ENCODE measurements around the gene TOMM20L. TPM values are rescaled to one million over a fixed set of nuclear protein-coding genes. Genes with fewer than 3 reads are reported as not detected.
A peak's percentile ranks its signal among the peaks of the same experiment; 100 is the strongest.

The TOMM20L gene

GRCh38 chr14:58428118-58428683, 32.5 kb downstream of the TOMM20L start:
- Histone ChIP-seq H3K4me3 (ENCODE audit: low read length) (peak overlapping the region; percentile 93), H3K9ac (ENCODE audit: low read depth, low read length) (peak overlapping the region; percentile 96)

GRCh38 chr14:58430156-58430555, 34.4 kb downstream of the TOMM20L start:
- H3K4me3 ChIP-seq (ENCODE audit: low read length) = no peak overlapping the region
- peaks cover 24% of the 10 kb centered on the region for H3K36me3 ChIP-seq (ENCODE audit: insufficient read depth, low read length)
- no peak overlapping the region for H3K9ac ChIP-seq (ENCODE audit: low read depth, low read length)
- no peaks in the 10 kb centered on the region for H3K9me3 ChIP-seq (replicated peaks; ENCODE audit: low read length)
- no peaks in the 10 kb centered on the region for H3K27me3 ChIP-seq (ENCODE audit: control insufficient read depth, insufficient read depth, low read length)
- peaks cover 21% of the 10 kb centered on the region for H3K4me1 ChIP-seq (ENCODE audit: control insufficient read depth, insufficient read depth, low read length)
- peak overlapping the region; percentile 83 for H3K4me2 ChIP-seq (ENCODE audit: low read length)

More at GRCh38 chr14:58428118-58428683, 32.5 kb downstream of the TOMM20L start:
- H3K27me3 ChIP-seq (ENCODE audit: control insufficient read depth, insufficient read depth, low read length) = no peaks in the 10 kb centered on the region
- peaks cover 21% of the 10 kb centered on the region for H3K4me1 ChIP-seq (ENCODE audit: control insufficient read depth, insufficient read depth, low read length)
- H3K36me3 ChIP-seq (ENCODE audit: insufficient read depth, low read length) = peaks cover 4% of the 10 kb centered on the region
- H3K9me3 ChIP-seq (replicated peaks; ENCODE audit: low read length) = no peaks in the 10 kb centered on the region
- H3K4me2 ChIP-seq (ENCODE audit: low read length) = peak overlapping the region; percentile 83

GRCh38 chr14:58439476-58439875, 43.7 kb downstream of the TOMM20L start:
- no peaks in the 10 kb centered on the region for H3K9me3 ChIP-seq (replicated peaks; ENCODE audit: low read length)
- H3K9ac ChIP-seq (ENCODE audit: low read depth, low read length) = no peak overlapping the region
- H3K4me1 ChIP-seq (ENCODE audit: control insufficient read depth, insufficient read depth, low read length) = no peaks in the 10 kb centered on the region
- H3K4me2 ChIP-seq (ENCODE audit: low read length) = no peak overlapping the region
- H3K36me3 ChIP-seq (ENCODE audit: insufficient read depth, low read length) = peaks cover 31% of the 10 kb centered on the region
- H3K27me3 ChIP-seq (ENCODE audit: control insufficient read depth, insufficient read depth, low read length) = no peaks in the 10 kb centered on the region
- no peak overlapping the region for H3K4me3 ChIP-seq (ENCODE audit: low read length)

DNA sequence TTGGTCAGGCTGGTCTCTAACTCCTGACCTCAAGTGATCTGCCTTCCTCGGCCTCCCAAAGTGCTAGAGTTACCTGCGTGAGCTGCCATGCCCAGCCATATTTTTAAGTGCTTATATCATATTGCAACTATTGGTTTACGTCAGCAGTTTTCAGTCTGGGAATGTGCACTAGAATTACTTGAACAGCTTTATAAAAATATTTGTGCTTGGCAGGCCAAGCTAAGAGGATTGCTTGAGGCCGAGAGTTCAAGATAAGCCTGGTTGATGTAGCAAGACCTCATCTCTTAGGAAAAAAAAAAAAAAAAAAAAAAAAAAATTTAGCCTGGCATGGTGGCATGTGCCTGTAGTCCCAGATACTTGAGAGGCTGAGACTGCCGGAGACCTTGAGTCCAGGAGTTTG, 48.9 kb downstream of the TOMM20L start:
- peaks cover 23% of the 10 kb centered on the region for H3K36me3 ChIP-seq (ENCODE audit: insufficient read depth, low read length)
- peaks cover 3% of the 10 kb centered on the region for H3K4me1 ChIP-seq (ENCODE audit: control insufficient read depth, insufficient read depth, low read length)
- H3K4me2 ChIP-seq (ENCODE audit: low read length) = no peak overlapping the region
- H3K9me3 ChIP-seq (replicated peaks; ENCODE audit: low read length) = no peaks in the 10 kb centered on the region
- no peak overlapping the region for H3K4me3 ChIP-seq (ENCODE audit: low read length)
- H3K27me3 ChIP-seq (ENCODE audit: control insufficient read depth, insufficient read depth, low read length) = no peaks in the 10 kb centered on the region
- no peak overlapping the region for H3K9ac ChIP-seq (ENCODE audit: low read depth, low read length)

- H3K4me2 ChIP-seq (ENCODE audit: low read length) = no peak overlapping the region
- no peaks in the 10 kb centered on the region for H3K9me3 ChIP-seq (replicated peaks; ENCODE audit: low read length)
- no peak overlapping the region for H3K9ac ChIP-seq (ENCODE audit: low read depth, low read length)
- H3K36me3 ChIP-seq (ENCODE audit: insufficient read depth, low read length) = peaks cover 26% of the 10 kb centered on the region
- no peaks in the 10 kb centered on the region for H3K4me1 ChIP-seq (ENCODE audit: control insufficient read depth, insufficient read depth, low read length)
- no peak overlapping the region for H3K4me3 ChIP-seq (ENCODE audit: low read length)
- H3K27me3 ChIP-seq (ENCODE audit: control insufficient read depth, insufficient read depth, low read length) = no peaks in the 10 kb centered on the region
Measured at GRCh38 chr14:58455593-58456265, 60.0 kb downstream of the TOMM20L start.

Small RNAs within 50 kb of the gene (small RNA-seq; reads per million reads assigned to genes)
- not detected for gene RF00019
